ENCODE results near the gene UBL4A.
"Not testable (repeated sequence)": the region's sequence is repeated elsewhere in the genome, so short reads cannot be mapped to it uniquely, and the experiment has no call there.

UBL4A gene

GRCh38 chrX:154507673-154508383 lies 21.4 kb upstream of the UBL4A start:
- no peak for DNase-seq

GRCh38 chrX:154506483-154507332 lies 20.3 kb upstream of the UBL4A start:
- DNase-seq, result no peak

DNA sequence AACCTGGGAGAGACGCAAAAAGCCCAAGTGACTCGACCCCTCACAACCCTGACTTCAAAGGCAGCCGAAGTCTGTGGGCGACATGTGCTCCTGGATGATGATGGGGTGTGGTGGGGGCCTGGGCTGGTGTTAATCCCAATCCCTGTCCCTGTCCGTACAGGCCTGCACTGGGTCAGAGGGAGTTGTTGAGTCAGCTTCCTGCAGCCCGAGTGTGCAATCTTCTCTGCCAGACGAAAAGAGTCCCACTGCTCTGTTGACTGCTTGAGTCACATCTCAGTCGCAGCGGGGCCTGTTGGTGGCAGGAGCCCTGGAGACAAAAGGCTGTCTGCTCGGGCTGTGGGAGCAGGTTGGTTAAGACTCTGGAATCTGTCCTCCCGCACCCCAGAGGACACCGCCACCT lies 19.3 kb upstream of the UBL4A start:
- DNase-seq, result no peak

DNA sequence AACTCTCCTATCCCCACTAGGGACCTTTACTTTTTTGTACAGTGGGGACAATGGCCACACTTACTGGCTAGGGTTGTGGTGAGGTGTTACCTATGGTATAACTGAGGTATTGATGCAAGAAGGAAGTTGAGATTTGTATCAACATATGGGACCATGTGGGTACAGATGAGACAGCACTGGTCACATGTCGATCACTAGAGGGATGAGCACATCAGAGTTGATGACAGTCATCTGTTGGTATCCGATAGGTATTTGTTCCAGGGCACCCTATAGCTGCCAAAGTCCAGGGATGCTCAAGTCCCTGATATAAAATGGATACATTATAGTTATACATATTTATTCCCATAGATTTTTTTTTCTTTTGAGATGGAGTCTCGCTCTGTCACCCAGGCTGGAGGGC lies 16.6 kb upstream of the UBL4A start:
- DNase-seq, result no peak

DNA sequence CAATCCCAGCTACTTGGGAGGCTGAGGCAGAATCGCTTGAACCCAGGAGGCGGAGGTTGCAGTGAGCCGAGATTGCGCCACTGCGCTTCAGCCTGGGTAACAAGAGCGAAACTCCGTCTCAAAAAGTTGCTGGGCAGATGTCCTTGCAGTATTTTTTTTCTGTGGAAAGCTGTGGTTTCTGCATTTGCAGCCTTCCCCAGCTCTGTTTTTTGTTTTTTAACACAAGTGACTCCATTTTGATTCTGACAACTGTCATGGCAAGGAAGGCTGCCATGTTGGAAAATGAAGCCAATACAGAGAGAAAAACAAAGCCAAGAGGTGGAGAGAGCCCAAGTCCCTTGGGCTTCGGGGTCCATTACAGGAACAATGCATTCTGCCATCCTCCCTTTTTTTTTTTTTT lies 15.7 kb upstream of the UBL4A start:
- no peak for DNase-seq

GRCh38 chrX:154501423-154501822 lies 15.0 kb upstream of the UBL4A start:
- not testable (repeated sequence) for DNase-seq

- DNase-seq, result not testable (repeated sequence)
Observed at GRCh38 chrX:154496591-154497137, 10.2 kb upstream of the UBL4A start.

DNA sequence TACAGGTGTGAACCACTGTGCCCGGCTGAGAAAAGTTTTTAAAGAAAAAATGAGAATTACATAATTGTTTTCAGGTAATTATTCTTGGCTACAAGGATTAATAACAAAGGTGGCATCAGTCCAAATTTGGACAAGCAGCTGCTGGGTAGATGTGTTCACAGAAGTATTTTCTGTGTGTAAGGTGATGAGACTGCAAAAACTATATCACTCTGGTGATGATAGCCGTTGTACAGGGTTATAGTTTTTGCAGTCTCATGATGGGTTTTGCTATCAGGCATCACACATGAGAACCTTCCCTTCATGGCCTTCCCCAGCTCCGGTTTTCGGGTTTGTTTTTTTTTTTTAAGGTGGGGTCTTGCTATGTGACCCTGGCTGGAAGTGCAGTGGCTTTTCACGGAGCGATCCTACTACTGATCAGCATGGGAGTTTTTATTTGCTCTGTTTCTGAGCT lies 9.1 kb upstream of the UBL4A start:
- no peak for DNase-seq

GRCh38 chrX:154494715-154495114 lies 8.3 kb upstream of the UBL4A start:
- no peak for DNase-seq

DNA sequence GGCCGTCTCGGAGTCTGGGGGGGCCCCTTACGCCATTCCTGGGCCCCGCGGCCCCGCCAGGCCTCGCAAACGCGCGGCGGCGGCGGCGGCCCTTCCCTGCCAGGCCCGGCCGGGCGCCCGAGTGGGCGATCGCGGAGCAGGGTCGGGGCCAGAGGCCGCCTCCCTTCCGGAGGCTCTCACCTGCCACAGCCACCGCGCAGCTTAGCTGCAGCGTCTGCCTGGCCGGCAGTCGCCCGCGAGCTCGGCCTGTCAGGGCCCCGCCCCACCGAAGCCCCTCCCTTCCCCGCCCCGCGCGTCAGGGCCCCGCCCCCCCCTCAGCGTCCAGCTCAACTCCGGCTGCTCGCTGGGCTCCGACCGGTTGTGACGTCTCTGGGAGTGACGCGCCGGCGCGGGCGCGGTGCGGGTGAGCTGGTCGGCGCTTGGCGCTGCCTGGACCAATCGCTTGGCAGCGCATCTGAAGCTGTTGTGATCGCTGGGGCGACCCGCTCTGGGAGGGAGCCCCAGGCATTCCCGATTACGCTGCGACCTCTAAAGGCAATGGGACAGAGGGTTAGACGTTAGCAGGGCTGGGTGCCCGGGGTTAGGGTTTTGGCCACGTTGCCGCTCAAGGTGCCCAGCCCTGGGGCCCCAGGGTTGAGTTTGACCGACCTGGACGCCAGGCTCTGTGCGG lies 4.1 kb upstream of the UBL4A start, which contains the start of gene SLC10A3:
Gene SLC10A3, minus strand, starts transcription at position 216 of the 670 bp plus-strand sequence. CDS start 1,689 bp downstream, outside the sequence.
- DNase-seq, result peak; percentile 85 to 97

- no peak for DNase-seq
Observed at GRCh38 chrX:154490021-154490413, 3.6 kb upstream of the UBL4A start.

- no peak for DNase-seq
Observed at GRCh38 chrX:154489182-154489581, 2.8 kb upstream of the UBL4A start.

- no peak for DNase-seq
Observed at GRCh38 chrX:154488336-154489075, 2.1 kb upstream of the UBL4A start.

DNA sequence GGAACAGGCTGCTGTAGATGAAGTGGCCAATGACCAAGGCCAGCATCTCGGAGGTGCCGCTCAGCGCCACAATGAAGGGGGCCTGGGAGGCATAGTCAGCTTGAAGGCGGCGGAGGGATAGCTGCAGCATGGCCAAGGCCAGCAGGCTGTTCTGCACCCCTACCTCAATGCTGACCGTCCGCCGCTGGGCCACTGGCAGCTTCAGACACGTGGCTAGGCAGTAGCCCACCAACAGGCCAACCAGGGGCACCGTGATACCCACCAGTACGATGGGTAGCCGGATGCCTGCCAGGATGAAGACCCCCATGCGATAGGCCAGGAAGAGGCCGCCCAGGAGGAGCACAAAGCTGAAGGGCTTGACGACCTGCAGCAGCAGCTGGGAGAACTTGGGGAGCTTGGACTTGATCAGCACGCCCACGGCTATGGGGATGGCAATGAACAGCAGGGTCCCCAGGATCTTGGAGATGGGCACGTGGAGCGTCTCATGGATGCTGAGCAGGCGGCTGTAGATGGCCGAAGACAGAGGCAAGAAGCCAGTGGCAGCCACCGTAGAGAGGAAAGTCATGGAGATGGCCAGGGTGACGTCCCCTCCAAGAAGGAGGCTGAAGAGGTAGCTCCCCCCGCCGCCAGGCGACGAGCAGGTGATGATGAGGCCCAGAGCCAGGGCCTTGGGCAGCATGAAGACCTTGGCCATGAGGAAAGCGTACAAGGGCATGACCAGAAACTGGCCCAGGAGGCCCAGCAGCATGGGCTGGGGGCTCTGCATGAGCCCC lies 1.3 kb upstream of the UBL4A start:
- DNase-seq, result no peak

DNA sequence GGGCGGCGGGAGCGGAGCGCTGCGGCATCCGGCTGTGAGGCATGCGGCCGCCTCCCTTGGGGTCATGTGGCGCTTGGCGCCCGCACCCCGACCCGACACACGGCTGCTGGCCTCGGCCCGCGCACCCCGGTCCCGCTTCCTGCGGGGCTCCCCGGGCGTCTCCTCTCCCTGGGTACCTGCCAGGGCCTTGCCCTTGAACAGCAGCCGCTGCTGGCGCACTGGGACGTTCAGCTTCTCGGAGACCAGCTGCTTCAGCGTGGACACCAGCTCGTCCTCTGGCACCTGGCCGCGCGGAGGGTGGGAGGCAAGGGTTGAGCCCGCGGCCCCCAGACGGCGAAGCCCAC lies 391 bp downstream of the UBL4A start:
- no peak for DNase-seq

GRCh38 chrX:154485150-154486051 lies 1.0 kb downstream of the UBL4A start:
- DNase-seq, result no peak

GRCh38 chrX:154484255-154485149 lies 1.9 kb downstream of the UBL4A start:
- no peak for DNase-seq

GRCh38 chrX:154483325-154483724 lies 3.1 kb downstream of the UBL4A start:
- DNase-seq, result no peak

DNA sequence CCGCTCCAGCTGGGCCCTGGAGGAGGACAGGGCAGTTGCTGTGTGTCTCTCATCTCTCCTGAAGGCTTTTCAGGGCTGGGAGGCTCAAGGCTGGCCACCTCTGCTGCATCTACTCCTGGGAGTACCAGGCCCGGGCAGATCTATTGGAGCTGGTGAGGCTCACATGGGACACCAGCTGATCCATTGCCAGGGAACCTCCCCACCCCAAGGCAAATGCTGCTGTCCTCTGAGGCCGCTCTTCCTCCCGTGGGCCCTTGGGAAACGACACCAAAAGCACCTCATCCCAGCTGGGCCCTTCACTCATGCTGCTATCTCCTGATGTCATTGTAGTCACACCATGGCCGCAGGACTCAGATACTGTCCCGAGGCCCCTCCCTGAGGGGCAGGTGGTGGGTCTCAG lies 3.6 kb downstream of the UBL4A start:
- no peak for DNase-seq
